GM23248 (cell line): ENCODE results near the gene IFT43.

Experiments
- EZH2 ChIP-seq: fragments of 200-600 bp; sonication (generic); IDR thresholded peaks from 2 replicates; pipeline ENCODE4 v1.6.1; 2018; ENCODE audit warnings: antibody characterized with exemption, mild to moderate bottlenecking; ENCODE audit not compliant: insufficient read depth, poor library complexity, severe bottlenecking
- EZH2phosphoT487 ChIP-seq: fragments of 200-600 bp; sonication (generic); IDR thresholded peaks from 2 replicates; pipeline ENCODE4 v1.6.1; 2018; ENCODE audit warnings: antibody characterized with exemption, moderate library complexity, mild to moderate bottlenecking, low read depth; ENCODE audit not compliant: insufficient read depth

- no peak for TF ChIP-seq EZH2
- no peak for TF ChIP-seq EZH2phosphoT487
Observed at GRCh38 chr14:76065519-76065918, 80.0 kb downstream of the IFT43 start.
